Kidney epithelial cell (primary cell): ENCODE results near the gene C1QTNF5. TPM values are rescaled to one million over a fixed set of nuclear protein-coding genes. Genes with fewer than 3 reads are reported as not detected.

Experiments used
- DNase-seq: peaks from one replicate; pipeline ENCODE4 v3.0.0-alpha.2; 2010; ENCODE audit warnings: low read depth
- H3K27me3 ChIP-seq: 2 replicates; pipeline ENCODE4 v1.6.0; 2011; ENCODE audit warnings: low read length; ENCODE audit not compliant: control insufficient read depth, insufficient read depth
- H3K36me3 ChIP-seq: 2 replicates; pipeline ENCODE4 v1.5.1; 2011; ENCODE audit warnings: low read length; ENCODE audit not compliant: control insufficient read depth, insufficient read depth
- H3K4me3 ChIP-seq: 2 replicates; pipeline ENCODE4 v1.5.1; 2011; ENCODE audit warnings: low read depth, mild to moderate bottlenecking, control low read depth, low read length
- total RNA-seq: library from RNA; depleted of rRNA; stranded (reverse); fragments of >200 nt; gene quantifications from 2 replicates; pipeline ENCODE4 v1.2.3, GENCODE V29; 2015
- TF ChIP-seq, protein P1 (sequence below): IDR thresholded peaks from 2 replicates; pipeline ENCODE4 v1.5.1; 2011; ENCODE audit warnings: mild to moderate bottlenecking, moderate library complexity, low read length, control low read depth, inconsistent platforms; ENCODE audit not compliant: insufficient read depth, poor library complexity, severe bottlenecking

C1QTNF5 gene
- total RNA-seq, 1 donor from 2014 or later: 2.9 TPM

DNA sequence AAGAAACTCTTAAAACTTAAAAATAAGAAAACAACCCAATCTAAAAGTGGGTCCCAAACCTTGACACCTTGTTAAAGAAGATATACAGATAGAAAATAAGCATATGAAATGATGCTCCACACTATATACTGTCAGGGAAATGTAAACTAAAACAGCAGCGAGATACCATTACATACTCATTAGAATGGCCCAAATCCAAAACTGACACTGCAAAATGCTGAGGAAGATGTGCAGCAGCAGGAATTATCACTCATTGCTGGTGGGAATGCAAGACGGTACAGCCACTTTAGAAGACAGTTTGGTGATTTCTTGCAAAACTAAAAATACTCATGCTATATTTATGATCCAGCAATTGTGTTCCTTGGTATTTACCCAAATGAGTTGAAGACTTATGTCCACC lies 11.4 kb downstream of the C1QTNF5 start:
- Histone ChIP-seq H3K4me3 (no peak overlapping the region), H3K36me3 (no peaks in the 10 kb centered on the region), H3K27me3 (no peaks in the 10 kb centered on the region)
- TF ChIP-seq, protein P1, sequence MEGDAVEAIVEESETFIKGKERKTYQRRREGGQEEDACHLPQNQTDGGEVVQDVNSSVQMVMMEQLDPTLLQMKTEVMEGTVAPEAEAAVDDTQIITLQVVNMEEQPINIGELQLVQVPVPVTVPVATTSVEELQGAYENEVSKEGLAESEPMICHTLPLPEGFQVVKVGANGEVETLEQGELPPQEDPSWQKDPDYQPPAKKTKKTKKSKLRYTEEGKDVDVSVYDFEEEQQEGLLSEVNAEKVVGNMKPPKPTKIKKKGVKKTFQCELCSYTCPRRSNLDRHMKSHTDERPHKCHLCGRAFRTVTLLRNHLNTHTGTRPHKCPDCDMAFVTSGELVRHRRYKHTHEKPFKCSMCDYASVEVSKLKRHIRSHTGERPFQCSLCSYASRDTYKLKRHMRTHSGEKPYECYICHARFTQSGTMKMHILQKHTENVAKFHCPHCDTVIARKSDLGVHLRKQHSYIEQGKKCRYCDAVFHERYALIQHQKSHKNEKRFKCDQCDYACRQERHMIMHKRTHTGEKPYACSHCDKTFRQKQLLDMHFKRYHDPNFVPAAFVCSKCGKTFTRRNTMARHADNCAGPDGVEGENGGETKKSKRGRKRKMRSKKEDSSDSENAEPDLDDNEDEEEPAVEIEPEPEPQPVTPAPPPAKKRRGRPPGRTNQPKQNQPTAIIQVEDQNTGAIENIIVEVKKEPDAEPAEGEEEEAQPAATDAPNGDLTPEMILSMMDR: no peak
- DNase-seq: no peak

DNA sequence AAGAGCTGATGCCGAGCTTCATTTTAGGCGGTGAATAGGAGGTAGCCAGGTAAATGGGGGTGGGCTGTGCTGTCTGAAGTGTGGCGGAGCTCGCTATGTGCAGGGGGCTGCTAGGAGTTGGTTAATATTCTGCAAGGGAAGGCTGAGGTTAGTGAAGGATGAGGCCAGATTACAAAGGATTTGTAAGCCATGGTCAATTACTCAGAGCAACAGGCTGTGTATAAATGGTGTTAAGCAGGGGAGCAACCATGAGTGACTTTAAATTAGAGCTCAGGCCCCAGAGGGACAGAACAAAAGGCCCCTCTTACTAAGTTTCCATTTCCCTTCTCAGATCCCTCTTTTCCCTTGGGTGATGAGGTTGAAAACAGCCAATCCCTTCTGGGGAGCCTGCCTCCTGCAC lies 16.5 kb downstream of the C1QTNF5 start:
- Histone ChIP-seq H3K4me3 (no peak overlapping the region), H3K36me3 (no peaks in the 10 kb centered on the region), H3K27me3 (no peaks in the 10 kb centered on the region)
- DNase-seq: no peak
- TF ChIP-seq, protein P1: no peak

DNA sequence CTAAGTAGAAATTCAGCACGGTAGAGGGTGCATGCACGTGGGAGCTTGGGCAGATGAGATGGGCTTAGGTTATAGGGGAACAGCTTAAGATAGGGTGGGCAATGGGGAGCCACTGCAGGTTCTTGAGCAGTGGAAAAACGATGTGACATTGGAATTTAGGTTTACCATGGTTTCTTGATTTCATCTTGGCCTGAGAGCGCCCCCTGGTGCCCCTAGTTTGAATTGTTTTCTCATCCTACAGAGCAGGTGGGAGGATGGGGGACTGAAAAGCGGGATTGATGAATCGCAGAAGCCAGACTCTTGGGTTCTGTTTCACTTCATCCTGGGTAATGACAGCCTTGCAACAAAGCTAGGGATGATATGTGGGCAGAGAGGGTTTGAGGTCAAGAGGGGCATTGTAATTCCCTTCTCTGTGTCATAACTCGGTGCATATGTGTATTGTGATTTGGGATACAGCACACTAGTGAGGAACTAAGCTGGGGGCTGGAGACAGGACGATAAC lies 17.1 kb downstream of the C1QTNF5 start:
- Histone ChIP-seq H3K27me3 (no peaks in the 10 kb centered on the region), H3K36me3 (no peaks in the 10 kb centered on the region), H3K4me3 (no peak overlapping the region)
- TF ChIP-seq, protein P1: peak; percentile 78
- no peak for DNase-seq

GRCh38 chr11:119322921-119323531 lies 17.7 kb downstream of the C1QTNF5 start:
- H3K36me3 ChIP-seq: no peaks in the 10 kb centered on the region
- H3K27me3 ChIP-seq: no peaks in the 10 kb centered on the region
- no peak for DNase-seq
- H3K4me3 ChIP-seq: no peak overlapping the region
- TF ChIP-seq, protein P1: no peak

DNA sequence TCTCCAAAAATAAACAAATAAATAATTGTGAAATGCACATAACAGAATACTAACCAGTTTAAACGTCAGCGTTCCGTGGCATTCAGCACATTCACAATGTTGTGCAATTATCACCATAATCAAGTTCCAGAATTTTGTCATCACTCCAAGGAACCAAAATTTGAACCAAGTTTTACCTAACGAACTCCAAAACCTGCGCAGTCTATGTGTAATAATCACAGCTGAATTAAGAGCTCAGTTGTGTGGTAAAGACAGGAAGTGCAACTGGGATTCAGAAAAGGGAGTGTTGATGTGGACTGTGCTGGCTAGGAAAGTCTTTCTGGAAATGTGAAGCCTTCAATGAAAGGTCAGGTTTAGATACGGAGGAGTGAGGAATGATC lies 18.3 kb downstream of the C1QTNF5 start:
- Histone ChIP-seq H3K4me3 (no peak overlapping the region), H3K27me3 (no peaks in the 10 kb centered on the region), H3K36me3 (no peaks in the 10 kb centered on the region)
- TF ChIP-seq, protein P1: no peak
- no peak for DNase-seq
